GM18951 (cell line): Measurements from ENCODE around the gene ALDOA.

Experiments used
- POLR2A ChIP-seq: IDR thresholded peaks from 4 replicates; pipeline ENCODE4 v1.6.1; 2011; ENCODE audit warnings: mild to moderate bottlenecking; ENCODE audit not compliant: insufficient read length, insufficient read depth; ENCODE audit errors: extremely low read depth
- in situ Hi-C: fragments of 300-500 bp; cut with MboI; formaldehyde crosslinking; loops from one replicate; pipeline ENCODE4 v1.12.0; 2022; ENCODE audit warnings: low sequenced_read_pairs, mixed read lengths, inconsistent platforms; ENCODE audit not compliant: unreplicated experiment

ALDOA gene

GRCh38 chr16:30113031-30113710 is 47.6 kb downstream of the ALDOA start, which contains the start of gene GDPD3:
Gene GDPD3, minus strand, starts transcription at chr16:30113537. Its CDS starts 59 bp downstream, at chr16:30113478.
- TF ChIP-seq POLR2A, result no peak
- in situ Hi-C loops, result loop anchor here (25.0 kb wide), 1 partner anchor 651 kb away; the partner anchor contains the start of genes BOLA2, SLX1B and SULT1A4

DNA sequence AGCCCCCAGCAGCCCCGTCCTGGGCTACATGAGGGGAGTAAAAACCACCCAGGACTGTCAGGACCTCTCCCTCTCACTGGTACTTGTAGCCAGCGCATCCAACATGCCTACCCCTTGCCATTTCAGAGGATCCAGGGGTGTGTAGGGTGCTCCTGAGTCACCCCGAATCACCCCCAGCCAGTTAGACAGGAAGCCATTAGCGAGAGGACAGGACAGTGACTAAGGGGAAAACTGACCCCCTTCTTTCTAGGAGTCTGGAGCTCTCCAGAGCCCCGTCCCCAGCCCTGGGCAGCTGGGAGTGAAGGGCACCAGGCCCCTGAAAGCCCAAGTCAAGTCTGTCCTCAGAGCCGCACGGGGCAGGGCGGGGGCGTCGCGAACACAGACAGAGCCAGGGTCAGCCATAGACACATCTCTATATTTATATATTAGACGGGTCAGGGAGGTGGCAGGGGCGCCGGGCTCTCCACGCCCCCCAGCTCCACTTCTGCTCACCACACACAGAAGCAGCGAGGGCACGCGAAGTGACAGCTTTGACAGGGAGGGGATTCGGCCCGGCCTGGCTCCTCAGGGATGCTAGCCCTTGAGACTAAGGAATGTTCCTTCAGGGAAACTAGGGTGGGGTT is 48.3 kb downstream of the ALDOA start:
- no peak for TF ChIP-seq POLR2A
- in situ Hi-C loops, result loop anchor here (25.0 kb wide), 1 partner anchor 652 kb away; the partner anchor contains the start of genes BOLA2, SLX1B and SULT1A4

GRCh38 chr16:30114411-30114810 is 48.9 kb downstream of the ALDOA start:
- no peak for TF ChIP-seq POLR2A
- in situ Hi-C loops, result loop anchor here (25.0 kb wide), 1 partner anchor 652 kb away; the partner anchor contains the start of genes BOLA2, SLX1B and SULT1A4

DNA sequence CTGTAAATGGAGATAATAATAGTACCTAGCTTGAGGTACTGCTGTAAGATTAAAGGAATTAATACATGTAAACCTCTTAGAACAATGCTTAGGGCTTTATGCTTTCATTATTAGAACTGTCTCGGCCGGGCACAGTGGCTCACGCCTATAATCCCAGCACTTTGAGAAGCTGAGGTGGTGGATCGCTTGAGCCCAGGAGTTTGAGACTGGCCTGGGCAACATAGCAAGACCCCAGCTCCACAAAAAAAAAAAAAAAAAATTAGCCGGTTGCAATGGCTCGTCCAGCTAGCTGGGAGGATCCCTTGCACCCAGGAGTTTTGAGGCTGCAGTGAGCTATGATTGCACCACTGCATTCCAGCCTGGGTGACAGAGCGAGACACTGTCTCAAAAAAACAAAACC is 49.3 kb downstream of the ALDOA start:
- in situ Hi-C loops, result loop anchor here (25.0 kb wide), 1 partner anchor 653 kb away; the partner anchor contains the start of genes BOLA2, SLX1B and SULT1A4

DNA sequence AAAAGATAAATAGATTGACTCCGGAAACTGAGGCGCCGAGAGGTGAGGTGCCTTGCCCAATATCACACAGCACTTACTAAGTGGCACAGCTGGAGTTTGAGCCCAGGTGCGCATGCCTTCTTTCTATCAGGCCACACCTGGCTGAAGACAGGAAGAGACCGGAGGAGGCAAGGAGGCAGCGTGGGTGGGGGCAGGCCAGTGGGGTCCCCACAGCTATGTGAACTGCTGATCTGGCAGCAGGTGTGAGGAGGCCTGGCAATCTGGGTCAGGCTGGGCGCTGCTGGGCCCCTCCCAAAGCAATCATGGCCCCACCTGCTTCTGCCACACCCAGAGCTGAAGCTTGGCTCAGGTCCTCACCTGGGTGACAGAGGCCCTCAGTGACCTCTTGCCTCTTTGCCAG is 49.7 kb downstream of the ALDOA start:
- no peak for TF ChIP-seq POLR2A
- in situ Hi-C loops, result loop anchor here (25.0 kb wide), 1 partner anchor 653 kb away; the partner anchor contains the start of genes BOLA2, SLX1B and SULT1A4

DNA sequence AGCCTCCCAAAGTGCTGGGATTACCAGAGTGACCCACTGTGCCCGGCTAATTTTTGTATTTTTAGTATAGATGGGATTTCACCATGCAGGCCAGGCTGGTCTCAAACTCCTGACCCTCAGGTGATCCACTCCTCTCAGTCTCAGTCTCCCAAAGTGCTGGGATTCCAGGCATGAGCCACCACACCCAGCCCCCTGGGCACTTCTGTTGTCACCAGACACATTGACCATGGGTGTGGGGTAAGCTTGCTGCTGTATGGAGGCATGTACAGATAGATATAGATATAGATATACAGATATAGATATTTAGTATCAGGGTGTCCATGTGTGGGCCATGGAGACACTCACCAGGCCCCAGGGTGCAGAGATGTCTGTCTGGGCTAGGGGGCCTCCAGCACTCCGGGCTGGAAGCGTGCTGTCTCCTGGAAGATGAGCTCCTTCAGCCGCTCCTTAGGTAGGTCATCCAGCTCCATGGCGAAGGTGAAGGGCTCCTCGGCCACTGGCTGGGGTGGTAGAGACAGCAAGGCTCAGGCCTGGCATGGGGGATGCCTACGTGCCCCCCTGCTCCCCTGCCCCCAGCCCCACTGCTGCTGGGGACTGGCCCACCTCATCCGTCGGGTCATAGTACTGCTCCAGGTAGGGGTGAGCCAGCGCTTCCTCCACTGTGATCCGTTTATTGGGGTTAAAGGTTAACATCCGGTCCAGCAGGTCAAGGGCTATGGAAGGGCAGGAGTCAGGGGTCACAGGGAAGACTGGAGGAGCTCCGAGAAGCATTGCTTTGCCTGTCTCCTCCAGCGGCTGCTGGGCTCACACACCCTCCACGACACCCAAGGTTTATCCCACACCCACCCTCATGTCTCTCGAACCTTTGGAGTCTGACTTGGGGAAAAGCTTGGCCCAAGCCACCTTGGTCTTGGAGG is 51.0 kb downstream of the ALDOA start:
- no peak for TF ChIP-seq POLR2A
- in situ Hi-C loops, result loop anchor here (25.0 kb wide), 1 partner anchor 654 kb away; the partner anchor contains the start of genes BOLA2, SLX1B and SULT1A4

GRCh38 chr16:30117768-30118167 is 52.2 kb downstream of the ALDOA start:
- no peak for TF ChIP-seq POLR2A
- in situ Hi-C loops, result loop anchor here (25.0 kb wide), 1 partner anchor 655 kb away; the partner anchor contains the start of genes BOLA2, SLX1B and SULT1A4

GRCh38 chr16:30119428-30119827 is 53.9 kb downstream of the ALDOA start:
- in situ Hi-C loops, result loop anchor here (25.0 kb wide), 1 partner anchor 657 kb away; the partner anchor contains the start of genes BOLA2, SLX1B and SULT1A4
- TF ChIP-seq POLR2A, result no peak
